ENCODE data around the gene VNN1. TPM values are rescaled to one million over a fixed set of nuclear protein-coding genes. Genes with fewer than 3 reads are reported as not detected.
"Not testable (repeated sequence)": the region's sequence is repeated elsewhere in the genome, so short reads cannot be mapped to it uniquely, and the experiment has no call there.

Gene VNN1
- polyA plus RNA-seq, 3 donors: 0.28 to 7.1 (median 2.8) TPM

DNA sequence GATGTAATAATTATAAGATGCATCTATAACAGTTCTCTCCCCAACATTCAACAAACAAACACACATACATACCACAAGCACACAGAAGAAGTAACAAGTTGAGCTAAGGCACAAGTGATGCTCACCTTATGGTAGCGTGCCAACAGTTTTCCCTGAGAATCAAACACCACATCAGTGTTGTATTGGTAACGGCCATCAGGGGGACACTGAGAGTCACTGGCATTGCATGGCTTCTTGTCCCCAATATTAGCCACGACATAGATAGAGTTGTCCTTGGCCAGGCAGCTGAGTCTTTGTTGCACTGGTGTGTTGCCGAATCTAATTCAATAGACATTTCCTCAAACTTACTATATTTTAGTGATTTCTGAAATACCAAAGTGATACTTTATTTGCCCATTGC, 14.8 kb upstream of the VNN1 start:
- 71 to 85% (median 81%) methylated on average over 4 of the region's 4 CpGs for WGBS, 3 donors

DNA sequence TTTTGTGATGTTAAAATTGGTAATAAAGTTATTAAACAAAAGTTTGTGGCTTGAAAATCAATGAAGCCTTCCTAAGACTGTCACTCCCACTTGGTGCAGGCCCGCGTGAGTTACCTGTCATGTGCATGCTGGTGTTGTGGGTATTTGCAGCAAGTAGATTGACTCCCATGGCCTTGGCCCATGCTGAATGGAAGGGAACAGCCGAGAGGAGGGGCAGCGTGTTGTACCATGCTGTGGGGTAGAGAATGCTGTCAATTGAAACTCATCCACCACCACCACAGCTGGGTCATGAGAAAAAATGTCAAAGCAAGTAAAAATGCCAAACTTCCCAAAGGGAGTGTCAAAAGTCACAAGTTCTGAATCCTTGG, 12.7 kb upstream of the VNN1 start:
- H3K27ac ChIP-seq (ENCODE audit: low read depth, low read length): no peak overlapping the region

More for the DNA sequence above, 14.8 kb upstream of the VNN1 start:
- H3K27ac ChIP-seq (ENCODE audit: low read depth, low read length): no peak overlapping the region

GRCh38 chr6:132725947-132726607, 12.2 kb upstream of the VNN1 start:
- 63 to 72% (median 66%) methylated on average over 6 of the region's 6 CpGs for WGBS, 3 donors

More for the DNA sequence above, 12.7 kb upstream of the VNN1 start:
- 73 to 91% (median 87%) methylated on average over 4 of the region's 4 CpGs for WGBS, 3 donors

DNA sequence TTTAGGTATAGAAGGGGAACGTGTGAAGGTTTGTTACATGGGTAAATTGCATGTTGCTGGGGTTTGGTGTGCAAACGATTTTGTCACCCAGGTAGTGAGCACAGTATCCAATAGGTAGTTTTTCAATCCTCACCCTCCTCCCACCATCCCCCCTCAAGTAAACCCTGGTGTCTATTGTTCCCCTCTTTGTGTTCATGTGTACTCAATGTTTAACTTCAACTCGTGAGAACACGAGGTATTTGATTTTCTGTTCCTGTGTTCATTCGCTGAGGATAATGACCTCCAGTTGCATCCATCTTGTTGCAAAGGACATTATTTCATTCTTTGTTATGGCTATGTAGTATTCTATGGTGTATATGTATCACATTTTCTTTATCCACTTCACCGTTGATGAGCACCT, 11.6 kb upstream of the VNN1 start:
- no peak overlapping the region for H3K27ac ChIP-seq (ENCODE audit: low read depth, low read length)
- 82 to 92% (median 88%) methylated on average over 6 of the region's 6 CpGs for WGBS, 3 donors

More at GRCh38 chr6:132725947-132726607, 12.2 kb upstream of the VNN1 start:
- H3K27ac ChIP-seq (ENCODE audit: low read depth, low read length): no peak overlapping the region

DNA sequence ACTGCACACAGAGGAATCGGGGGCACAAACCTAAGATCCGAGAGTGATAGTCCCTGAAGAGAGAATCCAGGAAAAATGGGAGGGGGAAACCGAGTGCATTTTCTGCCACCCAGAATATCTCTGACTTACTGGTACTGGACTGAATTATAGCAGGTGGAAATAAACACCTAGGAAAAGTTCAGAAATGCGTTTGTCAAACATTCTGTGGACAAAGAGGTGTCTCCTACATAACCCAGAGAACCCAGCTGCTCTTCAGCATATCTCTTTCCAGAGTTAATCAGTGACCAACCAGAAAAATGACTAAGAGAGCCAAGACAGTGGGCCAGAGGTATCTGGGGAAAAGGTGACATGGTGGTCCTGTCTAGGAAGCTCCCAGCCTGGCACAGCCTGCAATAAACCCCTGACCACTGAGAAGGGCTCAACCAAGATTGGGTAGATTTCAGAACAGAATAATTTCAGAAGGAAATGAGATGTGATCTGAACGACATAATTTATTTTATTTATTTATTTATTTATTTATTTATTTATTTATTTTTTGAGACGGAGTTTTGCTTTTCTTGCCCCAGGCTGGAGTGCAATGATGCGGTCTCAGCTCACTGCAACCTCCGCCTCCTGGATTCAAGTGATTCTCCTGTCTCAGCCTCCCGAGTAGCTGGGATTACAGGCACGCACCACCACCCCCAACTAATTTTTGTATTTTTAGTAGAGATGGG, 6.0 kb upstream of the VNN1 start:
- WGBS, 3 donors: 92 to 94% (median 94%) methylated on average over 10 of the region's 10 CpGs
- no peak overlapping the region for H3K27ac ChIP-seq (ENCODE audit: low read depth, low read length)

- WGBS, 3 donors: 69 to 78% (median 77%) methylated on average over 9 of the region's 9 CpGs
These were observed 2.2 kb upstream of the VNN1 start for GRCh38 chr6:132715881-132716637.

DNA sequence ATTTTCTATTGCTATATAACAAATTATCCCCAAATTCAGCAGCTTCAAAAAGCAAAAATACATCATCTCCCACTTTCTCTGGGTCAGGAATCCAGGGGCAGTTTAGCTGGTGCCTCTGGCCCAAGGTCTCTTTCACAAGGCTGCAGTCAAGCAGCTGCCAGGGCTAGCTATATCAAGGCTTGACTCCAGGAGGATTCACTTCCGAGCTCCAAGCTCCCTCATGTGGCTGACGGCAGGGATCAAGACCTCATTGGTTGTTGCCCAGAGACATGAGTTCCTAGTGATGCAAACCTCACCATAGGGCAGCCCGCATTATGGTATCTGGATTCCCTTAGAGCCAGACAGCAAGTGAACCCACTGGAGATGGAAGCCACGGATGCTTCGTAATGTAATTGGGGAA, 1.3 kb upstream of the VNN1 start:
- WGBS, 3 donors: 61 to 72% (median 65%) methylated on average over 5 of the region's 5 CpGs
- H3K27ac ChIP-seq (ENCODE audit: low read depth, low read length): no peak overlapping the region

More at GRCh38 chr6:132715881-132716637, 2.2 kb upstream of the VNN1 start:
- no peak overlapping the region for H3K27ac ChIP-seq (ENCODE audit: low read depth, low read length)

DNA sequence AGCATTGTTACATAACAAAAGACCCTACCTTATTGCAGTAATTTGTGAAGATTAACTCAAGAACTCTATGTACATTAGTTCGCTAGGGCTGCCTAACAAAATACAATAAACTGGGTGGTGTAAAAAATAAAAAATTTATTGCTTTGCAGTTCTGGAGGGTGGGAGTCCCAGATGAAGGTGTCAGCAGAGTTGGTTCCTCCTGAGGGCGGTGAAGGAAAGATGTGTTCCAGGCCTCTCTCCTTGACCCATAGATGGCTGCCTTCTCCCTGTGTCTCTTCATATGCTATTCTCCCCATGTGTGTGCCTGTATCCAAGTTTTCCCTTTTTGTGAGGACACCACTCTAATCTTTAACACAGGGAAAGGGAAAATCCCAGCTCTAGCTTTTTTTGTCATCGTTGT, 305 bp upstream of the VNN1 start:
- WGBS, 3 donors: 62 to 93% (median 67%) methylated on average over 3 of the region's 3 CpGs
- H3K27ac ChIP-seq (ENCODE audit: low read depth, low read length): no peak overlapping the region

GRCh38 chr6:132712366-132712765, 1.5 kb downstream of the VNN1 start:
- H3K27ac ChIP-seq (ENCODE audit: low read depth, low read length): no peak overlapping the region
- WGBS, 3 donors: 45 to 74% (median 65%) methylated on average over 4 of the region's 4 CpGs

DNA sequence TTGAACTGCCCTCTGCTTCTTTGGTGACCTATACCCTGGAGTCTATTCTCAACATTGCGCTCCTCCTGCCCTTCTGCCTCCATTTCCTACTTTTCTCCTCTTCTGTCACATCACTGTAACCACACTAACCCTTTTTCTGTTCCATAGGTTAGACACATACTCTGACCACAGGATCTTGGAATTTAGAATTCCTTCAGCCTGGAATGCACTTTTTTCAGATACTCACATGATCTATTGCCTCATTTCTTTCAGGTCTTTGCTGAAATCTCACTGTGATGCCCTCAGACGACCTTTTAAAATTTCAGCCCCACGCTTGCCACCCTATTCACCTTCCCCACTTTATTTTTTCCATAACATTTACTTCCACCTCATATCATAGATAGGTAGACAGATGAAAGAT, 5.1 kb downstream of the VNN1 start:
- no peak overlapping the region for H3K27ac ChIP-seq (ENCODE audit: low read depth, low read length)
- 87 to 90% (median 88%) methylated on average over 3 of the region's 3 CpGs for WGBS, 3 donors

- no peak overlapping the region for H3K27ac ChIP-seq (ENCODE audit: low read depth, low read length)
These were observed 5.9 kb downstream of the VNN1 start for GRCh38 chr6:132708002-132708401.

- WGBS, 3 donors: 87 to 97% (median 94%) methylated on average over 4 of the region's 4 CpGs
- not testable (repeated sequence) for H3K27ac ChIP-seq (ENCODE audit: low read depth, low read length)
These were observed 7.1 kb downstream of the VNN1 start for GRCh38 chr6:132706756-132707155.

GRCh38 chr6:132703936-132704335, 9.9 kb downstream of the VNN1 start:
- no peak overlapping the region for H3K27ac ChIP-seq (ENCODE audit: low read depth, low read length)

- 48 to 69% (median 50%) methylated on average over 1 of the region's 1 CpG for WGBS, 3 donors
- no peak overlapping the region for H3K27ac ChIP-seq (ENCODE audit: low read depth, low read length)
These were observed 15.2 kb downstream of the VNN1 start for GRCh38 chr6:132698608-132699007.

DNA sequence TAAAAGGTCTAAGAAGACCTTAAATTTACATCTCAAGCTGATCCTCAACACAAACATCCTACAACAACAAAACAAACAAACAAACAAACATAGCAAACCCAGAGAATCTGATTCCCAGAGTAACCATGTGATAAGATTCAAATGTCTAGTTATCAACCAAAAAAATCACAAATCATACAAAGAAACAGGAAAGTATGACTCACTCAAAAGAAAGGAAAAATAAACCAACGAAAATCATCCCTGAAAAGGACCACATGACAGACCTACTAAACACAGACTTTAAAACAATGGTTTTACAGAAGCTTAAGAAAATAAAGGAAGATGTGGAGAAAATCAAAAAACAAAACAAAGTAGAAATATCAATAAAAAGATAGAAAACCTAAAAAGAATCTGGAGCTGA, 18.1 kb downstream of the VNN1 start:
- WGBS, 3 donors: 0 to 45% (median 44%) methylated on average over 1 of the region's 1 CpG

DNA sequence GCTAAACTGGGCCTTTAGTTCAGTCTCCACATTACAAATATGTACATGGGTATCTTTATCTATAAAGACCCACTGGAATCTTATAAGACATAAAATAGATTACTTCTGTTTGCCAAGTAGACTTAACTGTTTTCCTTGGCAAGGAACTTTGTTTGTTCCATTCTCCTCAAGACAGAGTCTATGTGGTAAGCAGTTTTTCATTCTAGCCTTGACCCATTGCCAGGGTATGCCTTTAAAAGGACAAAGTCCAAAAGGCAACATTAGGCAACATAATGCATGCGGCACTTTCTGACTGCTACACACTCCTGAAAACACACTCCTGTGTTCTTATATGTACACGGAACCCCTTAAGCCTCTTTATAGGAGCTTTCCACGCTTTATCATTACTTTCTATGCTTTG, 20.4 kb downstream of the VNN1 start:
- WGBS, 3 donors: 41 to 68% (median 47%) methylated on average over 3 of the region's 3 CpGs
- H3K27ac ChIP-seq (ENCODE audit: low read depth, low read length): no peak overlapping the region

More for the DNA sequence above, 18.1 kb downstream of the VNN1 start:
- no peak overlapping the region for H3K27ac ChIP-seq (ENCODE audit: low read depth, low read length)

DNA sequence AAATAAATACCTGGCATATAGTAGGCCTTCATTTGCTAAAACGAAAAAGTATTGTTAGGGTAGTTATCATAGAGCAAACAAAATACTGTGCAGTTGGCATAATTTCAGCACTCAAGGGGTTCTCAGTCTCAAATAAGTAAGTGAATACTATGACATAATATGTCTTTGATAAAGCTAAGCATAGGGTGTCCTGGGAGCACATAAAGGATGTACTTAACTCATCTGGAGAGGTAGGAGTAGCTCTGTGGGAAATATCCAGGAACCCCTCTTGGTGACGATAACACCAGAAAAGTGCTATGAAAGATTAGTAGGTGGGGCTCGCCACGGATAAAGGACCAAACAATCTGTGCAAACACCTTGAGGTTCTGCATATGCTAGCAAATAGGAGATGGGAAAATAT, 23.2 kb downstream of the VNN1 start:
- no peak overlapping the region for H3K27ac ChIP-seq (ENCODE audit: low read depth, low read length)
- 63 to 92% (median 91%) methylated on average over 4 of the region's 4 CpGs for WGBS, 3 donors

DNA sequence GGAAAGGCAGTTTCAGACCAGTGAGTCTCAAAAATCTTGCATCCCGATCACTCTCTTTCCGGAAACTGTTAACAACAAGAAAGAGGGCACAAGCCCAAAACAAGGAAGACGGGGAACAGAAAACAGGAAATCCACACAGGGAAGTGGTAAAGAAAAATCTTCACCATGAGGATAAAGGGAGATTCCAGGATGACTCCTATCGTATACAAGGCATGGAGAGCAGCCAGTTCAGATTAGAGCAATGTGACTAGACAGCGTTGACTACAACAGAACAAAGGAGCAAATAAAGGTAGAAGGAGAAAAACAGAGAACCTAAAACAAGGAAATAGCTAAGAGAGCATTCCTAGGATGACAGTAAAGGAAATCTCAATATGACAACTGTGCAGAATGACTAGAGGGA, 26.5 kb downstream of the VNN1 start:
- WGBS, 3 donors: 54 to 72% (median 57%) methylated on average over 5 of the region's 5 CpGs
- H3K27ac ChIP-seq (ENCODE audit: low read depth, low read length): no peak overlapping the region

GRCh38 chr6:132686531-132686930, 27.3 kb downstream of the VNN1 start:
- WGBS, 3 donors: 86 to 96% (median 94%) methylated on average over 3 of the region's 3 CpGs
- H3K27ac ChIP-seq (ENCODE audit: low read depth, low read length): no peak overlapping the region

Measured in adipose tissue (tissue), 3 donors.